Activated B cell treated with CpG ODN at 0.5 μM for 24 hours (primary cell): ENCODE data around the gene TBC1D16. TPM values are rescaled to one million over a fixed set of nuclear protein-coding genes. Genes with fewer than 3 reads are reported as not detected.

ENCODE experiments used
- ATAC-seq: fragments of 200-7000 bp; cut with Tn5 transposase; one replicate; pipeline ENCODE4 v1.10.0; 2021; ENCODE audit warnings: low read depth, mild to moderate bottlenecking, moderate library complexity
- CTCF ChIA-PET: fragments of 350-600 bp; sonication (Branson Sonifier 250); formaldehyde crosslinking; loops from one replicate; lab custom pipeline; 2021; ENCODE audit warnings: antibody characterized with exemption; lab: Charles Lee
- POLR2A ChIA-PET: fragments of 350-600 bp; sonication (Branson Sonifier 250); formaldehyde crosslinking; loops from one replicate; lab custom pipeline; 2021; ENCODE audit warnings: antibody characterized with exemption; lab: Charles Lee
- DNase-seq: peaks from one replicate; pipeline ENCODE4 v3.0.0; 2022
- H3K27ac Mint-ChIP-seq: one replicate; pipeline ENCODE4 v1.8.0; 2020; ENCODE audit warnings: mixed read lengths
- H3K27me3 Mint-ChIP-seq: one replicate; pipeline ENCODE4 v1.8.0; 2021; ENCODE audit warnings: mixed read lengths
- H3K36me3 Mint-ChIP-seq: one replicate; pipeline ENCODE4 v1.8.0; 2021; ENCODE audit warnings: low read depth, mixed read lengths
- H3K4me1 Mint-ChIP-seq: one replicate; pipeline ENCODE4 v1.8.0; 2021; ENCODE audit warnings: mixed read lengths
- H3K4me3 Mint-ChIP-seq: one replicate; pipeline ENCODE4 v1.8.0; 2020; ENCODE audit warnings: mild to moderate bottlenecking, mixed read lengths
- H3K9me3 Mint-ChIP-seq: one replicate; pipeline ENCODE4 v1.8.0; 2020; ENCODE audit warnings: mixed read lengths
- CTCF ChIP-seq: fragments of 200-600 bp; IDR thresholded peaks from one replicate; pipeline ENCODE4 v1.8.0; 2022; ENCODE audit warnings: antibody characterized with exemption, mild to moderate bottlenecking
- intact Hi-C: fragments of 100-400 bp; cut with micrococcal nuclease; formaldehyde crosslinking; loops from one replicate; pipeline ENCODE4 v1.15.1; 2024
- total RNA-seq: library from RNA; stranded (reverse); gene quantifications from 2 replicates; pipeline ENCODE4 v1.2.3, GENCODE V29; 2022

The TBC1D16 gene
- total RNA-seq, 1 donor from 2014 or later, result 2.6 TPM

GRCh38 chr17:79905832-79906231 is 129.8 kb downstream of the TBC1D16 start:
- intact Hi-C loops, result no loop called here
- DNase-seq, result no peak
- H3K4me1 Mint-ChIP-seq, result no peaks in the 10 kb centered on the region
- TF ChIP-seq CTCF, result no peak
- H3K27ac Mint-ChIP-seq, result no peak overlapping the region
- ATAC-seq, result no peak
- no peaks in the 10 kb centered on the region for H3K9me3 Mint-ChIP-seq
- CTCF ChIA-PET, result no interaction called here
- peaks cover 19% of the 10 kb centered on the region for H3K27me3 Mint-ChIP-seq
- no peak overlapping the region for H3K4me3 Mint-ChIP-seq
- H3K36me3 Mint-ChIP-seq, result no peaks in the 10 kb centered on the region
- POLR2A ChIA-PET, result no interaction called here

DNA sequence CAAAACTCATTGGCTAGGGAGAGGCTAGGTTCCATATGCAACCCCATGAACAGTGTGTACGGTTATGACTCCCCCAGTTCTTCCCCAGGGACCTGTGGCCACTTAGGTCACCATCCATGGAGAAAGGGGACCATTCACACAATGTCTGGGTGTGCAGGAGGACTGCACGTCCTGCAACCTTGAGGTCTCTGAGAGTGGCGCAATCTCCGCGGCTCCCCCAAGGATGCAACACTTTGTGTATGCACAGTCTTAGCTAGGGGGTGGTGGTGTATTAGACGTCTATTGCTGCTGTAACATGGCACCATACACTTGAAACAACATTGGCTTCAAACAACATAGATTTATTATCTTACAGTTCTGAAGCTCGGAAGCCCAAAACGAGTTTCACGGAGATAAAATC is 130.8 kb downstream of the TBC1D16 start:
- H3K36me3 Mint-ChIP-seq, result no peaks in the 10 kb centered on the region
- DNase-seq (no peak), ATAC-seq (no peak)
- intact Hi-C loops, result no loop called here
- ChIA-PET POLR2A (no interaction called here), CTCF (no interaction called here)
- no peak overlapping the region for H3K4me3 Mint-ChIP-seq
- no peaks in the 10 kb centered on the region for H3K9me3 Mint-ChIP-seq
- TF ChIP-seq CTCF, result no peak
- peaks cover 22% of the 10 kb centered on the region for H3K27me3 Mint-ChIP-seq
- H3K4me1 Mint-ChIP-seq, result no peaks in the 10 kb centered on the region
- H3K27ac Mint-ChIP-seq, result no peak overlapping the region

- no peak for ATAC-seq
- POLR2A ChIA-PET, result no interaction called here
- CTCF ChIA-PET, result no interaction called here
- peaks cover 8% of the 10 kb centered on the region for H3K9me3 Mint-ChIP-seq
- no peak for DNase-seq
- TF ChIP-seq CTCF, result no peak
- H3K4me3 Mint-ChIP-seq, result no peak overlapping the region
- H3K27ac Mint-ChIP-seq, result no peak overlapping the region
- intact Hi-C loops, result no loop called here
- no peaks in the 10 kb centered on the region for H3K36me3 Mint-ChIP-seq
- H3K27me3 Mint-ChIP-seq, result peaks cover 29% of the 10 kb centered on the region
- no peaks in the 10 kb centered on the region for H3K4me1 Mint-ChIP-seq
Observed at GRCh38 chr17:79902146-79902791, 133.4 kb downstream of the TBC1D16 start.

- Mint-ChIP-seq H3K4me3 (no peak overlapping the region), H3K9me3 (peaks cover 8% of the 10 kb centered on the region), H3K4me1 (no peaks in the 10 kb centered on the region), H3K27ac (no peak overlapping the region), H3K36me3 (no peaks in the 10 kb centered on the region), H3K27me3 (peaks cover 31% of the 10 kb centered on the region)
- ChIA-PET POLR2A (interaction anchor here (1.0 kb wide), 1 partner anchor 90 kb away, joined by 4 read pairs; no protein-coding TSS in a partner anchor), CTCF (no interaction called here)
- no peak for TF ChIP-seq CTCF
- DNase-seq, result no peak
- intact Hi-C loops, result no loop called here
- ATAC-seq, result no peak
Observed at GRCh38 chr17:79901131-79901530, 134.5 kb downstream of the TBC1D16 start.

DNA sequence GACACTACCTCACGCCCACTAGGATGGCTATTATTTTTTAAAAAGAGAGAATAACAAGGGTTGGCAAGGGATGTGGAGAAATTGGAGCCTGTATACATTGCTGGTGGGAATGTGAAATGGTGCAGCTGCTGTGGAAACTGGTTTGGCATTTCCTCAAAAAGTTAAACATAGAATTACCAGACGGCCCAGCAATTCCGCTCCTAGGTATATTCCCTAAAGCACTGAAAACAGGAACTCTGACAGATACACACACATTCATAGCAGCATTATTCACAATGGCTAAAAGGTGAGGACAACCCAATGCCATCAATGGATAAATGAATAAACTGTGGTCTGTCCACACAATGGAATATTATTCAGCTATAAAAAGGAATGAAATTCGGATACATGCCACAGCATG is 136.1 kb downstream of the TBC1D16 start:
- H3K36me3 Mint-ChIP-seq, result no peaks in the 10 kb centered on the region
- CTCF ChIA-PET, result no interaction called here
- peaks cover 8% of the 10 kb centered on the region for H3K9me3 Mint-ChIP-seq
- H3K4me3 Mint-ChIP-seq, result no peak overlapping the region
- ATAC-seq (no peak), DNase-seq (no peak)
- no peak overlapping the region for H3K27ac Mint-ChIP-seq
- POLR2A ChIA-PET, result no interaction called here
- no peak for TF ChIP-seq CTCF
- H3K27me3 Mint-ChIP-seq, result peaks cover 28% of the 10 kb centered on the region
- intact Hi-C loops, result no loop called here
- no peaks in the 10 kb centered on the region for H3K4me1 Mint-ChIP-seq
